HFFc6 (cell line): ENCODE measurements around the gene CYRIA. TPM values are rescaled to one million over a fixed set of nuclear protein-coding genes. Genes with fewer than 3 reads are reported as not detected.

Experiments used
- DNase-seq: peaks from one replicate; pipeline ENCODE4 v3.0.0-alpha.2; 2018
- H3K27ac Mint-ChIP-seq: 2 replicates; pipeline ENCODE4 v1.8.0; 2020; ENCODE audit warnings: mild to moderate bottlenecking, mixed read lengths
- H3K27me3 Mint-ChIP-seq: 2 replicates; pipeline ENCODE4 v1.8.0; 2021; ENCODE audit warnings: mild to moderate bottlenecking, moderate library complexity, mixed read lengths; ENCODE audit not compliant: insufficient read depth
- H3K36me3 Mint-ChIP-seq: 2 replicates; pipeline ENCODE4 v1.8.0; 2021; ENCODE audit warnings: low read depth, mixed read lengths
- H3K4me1 Mint-ChIP-seq: 2 replicates; pipeline ENCODE4 v1.8.0; 2020; ENCODE audit warnings: low read depth, mixed read lengths
- H3K4me3 Mint-ChIP-seq: 2 replicates; pipeline ENCODE4 v1.8.0; 2020; ENCODE audit warnings: mild to moderate bottlenecking, moderate library complexity, mixed read lengths
- H3K9me3 Mint-ChIP-seq: 2 replicates; pipeline ENCODE4 v1.8.0; 2020; ENCODE audit warnings: mild to moderate bottlenecking, mixed read lengths
- total RNA-seq, 6 experiments: library from RNA; stranded (reverse); fragmentation: NEBNext Ultra II Directional; extraction: Animal tissue kit (Norgen Biotek cat#: 25700); gene quantifications; 2 replicates in 1 of 6; 3 replicates in 5 of 6; pipeline ENCODE4 v1.2.3, GENCODE V29; 2021
- TF ChIP-seq, protein P1 (sequence below): fragments of 200-600 bp; sonication (generic); IDR thresholded peaks from 2 replicates; pipeline ENCODE4 v1.5.0; 2021; ENCODE audit warnings: antibody characterized with exemption, mild to moderate bottlenecking

Gene CYRIA
- total RNA-seq, 6 experiments from 2014 or later: not detected

- no peak overlapping the region for H3K27ac Mint-ChIP-seq
- no peak for DNase-seq
- H3K9me3 Mint-ChIP-seq: peaks cover 29% of the 10 kb centered on the region
- TF ChIP-seq, protein P1, sequence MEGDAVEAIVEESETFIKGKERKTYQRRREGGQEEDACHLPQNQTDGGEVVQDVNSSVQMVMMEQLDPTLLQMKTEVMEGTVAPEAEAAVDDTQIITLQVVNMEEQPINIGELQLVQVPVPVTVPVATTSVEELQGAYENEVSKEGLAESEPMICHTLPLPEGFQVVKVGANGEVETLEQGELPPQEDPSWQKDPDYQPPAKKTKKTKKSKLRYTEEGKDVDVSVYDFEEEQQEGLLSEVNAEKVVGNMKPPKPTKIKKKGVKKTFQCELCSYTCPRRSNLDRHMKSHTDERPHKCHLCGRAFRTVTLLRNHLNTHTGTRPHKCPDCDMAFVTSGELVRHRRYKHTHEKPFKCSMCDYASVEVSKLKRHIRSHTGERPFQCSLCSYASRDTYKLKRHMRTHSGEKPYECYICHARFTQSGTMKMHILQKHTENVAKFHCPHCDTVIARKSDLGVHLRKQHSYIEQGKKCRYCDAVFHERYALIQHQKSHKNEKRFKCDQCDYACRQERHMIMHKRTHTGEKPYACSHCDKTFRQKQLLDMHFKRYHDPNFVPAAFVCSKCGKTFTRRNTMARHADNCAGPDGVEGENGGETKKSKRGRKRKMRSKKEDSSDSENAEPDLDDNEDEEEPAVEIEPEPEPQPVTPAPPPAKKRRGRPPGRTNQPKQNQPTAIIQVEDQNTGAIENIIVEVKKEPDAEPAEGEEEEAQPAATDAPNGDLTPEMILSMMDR: no peak
- no peaks in the 10 kb centered on the region for H3K27me3 Mint-ChIP-seq
- no peaks in the 10 kb centered on the region for H3K4me1 Mint-ChIP-seq
- H3K36me3 Mint-ChIP-seq: 0 out of 2 replicates have a peak, but pooled peaks cover 5% of the 10 kb centered on the region
- no peak overlapping the region for H3K4me3 Mint-ChIP-seq
Observed at GRCh38 chr2:16700551-16701259, 35.1 kb upstream of the CYRIA start.

DNA sequence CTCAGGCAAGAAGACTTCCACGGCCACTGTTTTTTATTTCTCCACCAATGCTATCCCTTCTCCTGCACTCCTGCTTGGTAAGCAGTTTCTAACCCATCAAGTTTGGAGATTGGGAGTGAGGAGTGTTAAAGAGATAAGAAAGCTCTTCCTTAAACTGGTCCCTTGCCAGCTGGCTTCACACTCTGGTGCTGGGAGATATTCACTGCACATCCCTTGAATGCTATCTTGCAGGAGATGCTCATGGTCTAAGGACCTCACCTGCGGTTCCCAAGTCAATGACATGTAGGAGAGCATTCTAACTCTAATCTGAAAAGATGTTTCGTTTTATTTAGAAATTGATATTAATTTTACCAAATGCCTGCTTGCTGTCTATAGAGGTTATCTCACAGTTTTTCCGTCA, 28.2 kb upstream of the CYRIA start:
- H3K36me3 Mint-ChIP-seq: no peaks in the 10 kb centered on the region
- TF ChIP-seq, protein P1: no peak
- DNase-seq: no peak
- no peaks in the 10 kb centered on the region for H3K27me3 Mint-ChIP-seq
- H3K9me3 Mint-ChIP-seq: peaks cover 22% of the 10 kb centered on the region
- H3K4me3 Mint-ChIP-seq: no peak overlapping the region
- H3K27ac Mint-ChIP-seq: no peak overlapping the region
- no peaks in the 10 kb centered on the region for H3K4me1 Mint-ChIP-seq

DNA sequence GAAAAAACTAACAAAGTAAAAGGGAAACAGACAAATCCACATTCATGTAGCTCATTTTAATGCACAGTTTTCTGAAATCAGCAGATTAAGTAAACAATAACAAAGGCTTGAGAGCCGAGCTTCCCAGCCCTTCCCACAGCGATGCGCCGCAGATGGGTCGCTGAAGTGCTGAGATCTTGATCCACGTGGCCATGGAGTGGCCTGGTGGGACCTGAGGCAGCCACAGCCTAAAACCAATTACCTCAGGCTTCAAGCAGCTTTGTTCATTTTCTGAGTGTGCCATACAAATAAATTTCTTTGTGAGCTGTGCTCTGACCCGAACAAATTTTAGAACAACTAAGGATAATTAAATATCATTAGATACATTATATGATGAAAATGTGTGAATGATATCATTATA, 25.6 kb upstream of the CYRIA start:
- Mint-ChIP-seq H3K27me3 (no peaks in the 10 kb centered on the region), H3K4me1 (no peaks in the 10 kb centered on the region), H3K4me3 (no peak overlapping the region), H3K27ac (no peak overlapping the region), H3K36me3 (no peaks in the 10 kb centered on the region), H3K9me3 (peaks cover 23% of the 10 kb centered on the region)
- no peak for DNase-seq
- TF ChIP-seq, protein P1: no peak

- DNase-seq: no peak
- Mint-ChIP-seq H3K27me3 (no peaks in the 10 kb centered on the region), H3K36me3 (0 out of 2 replicates have a peak, but pooled peaks cover 8% of the 10 kb centered on the region), H3K9me3 (peaks cover 35% of the 10 kb centered on the region), H3K27ac (no peak overlapping the region), H3K4me3 (no peak overlapping the region), H3K4me1 (no peaks in the 10 kb centered on the region)
- TF ChIP-seq, protein P1: no peak
Observed at GRCh38 chr2:16687955-16688354, 22.3 kb upstream of the CYRIA start.

- H3K36me3 Mint-ChIP-seq: 0 out of 2 replicates have a peak, but pooled peaks cover 8% of the 10 kb centered on the region
- TF ChIP-seq, protein P1: no peak
- no peak overlapping the region for H3K27ac Mint-ChIP-seq
- H3K4me3 Mint-ChIP-seq: no peak overlapping the region
- H3K4me1 Mint-ChIP-seq: no peaks in the 10 kb centered on the region
- DNase-seq: no peak
- no peaks in the 10 kb centered on the region for H3K27me3 Mint-ChIP-seq
- H3K9me3 Mint-ChIP-seq: peaks cover 38% of the 10 kb centered on the region
Observed at GRCh38 chr2:16687222-16687621, 21.6 kb upstream of the CYRIA start.
